GM12801 (cell line): ENCODE results near the gene DHRS7B.

ENCODE experiments used
- TF ChIP-seq, protein P1 (sequence below): IDR thresholded peaks from one replicate; pipeline ENCODE4 v1.5.1; 2011; ENCODE audit warnings: control low read depth; ENCODE audit not compliant: insufficient read length; ENCODE audit errors: extremely low read depth

The DHRS7B gene

DNA sequence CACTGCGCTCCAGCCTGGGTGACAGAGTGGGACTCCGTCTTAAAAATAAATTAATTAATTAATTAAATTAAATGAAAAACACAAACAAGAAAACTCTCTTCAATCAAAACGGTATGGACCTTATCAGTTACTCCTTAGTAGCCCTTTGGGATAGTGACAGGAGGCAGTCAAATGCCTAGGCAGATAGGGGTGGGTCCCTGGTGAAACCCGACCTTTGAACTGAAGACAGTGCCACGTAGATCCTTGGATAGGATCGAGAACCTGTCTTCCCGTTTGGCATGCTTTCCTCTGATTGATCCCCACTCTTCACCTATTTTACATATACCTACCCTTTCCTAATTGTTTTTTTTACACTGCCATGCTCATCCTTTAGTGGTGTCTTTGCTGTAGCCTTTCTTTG, 22.2 kb upstream of the DHRS7B start:
- TF ChIP-seq, protein P1, sequence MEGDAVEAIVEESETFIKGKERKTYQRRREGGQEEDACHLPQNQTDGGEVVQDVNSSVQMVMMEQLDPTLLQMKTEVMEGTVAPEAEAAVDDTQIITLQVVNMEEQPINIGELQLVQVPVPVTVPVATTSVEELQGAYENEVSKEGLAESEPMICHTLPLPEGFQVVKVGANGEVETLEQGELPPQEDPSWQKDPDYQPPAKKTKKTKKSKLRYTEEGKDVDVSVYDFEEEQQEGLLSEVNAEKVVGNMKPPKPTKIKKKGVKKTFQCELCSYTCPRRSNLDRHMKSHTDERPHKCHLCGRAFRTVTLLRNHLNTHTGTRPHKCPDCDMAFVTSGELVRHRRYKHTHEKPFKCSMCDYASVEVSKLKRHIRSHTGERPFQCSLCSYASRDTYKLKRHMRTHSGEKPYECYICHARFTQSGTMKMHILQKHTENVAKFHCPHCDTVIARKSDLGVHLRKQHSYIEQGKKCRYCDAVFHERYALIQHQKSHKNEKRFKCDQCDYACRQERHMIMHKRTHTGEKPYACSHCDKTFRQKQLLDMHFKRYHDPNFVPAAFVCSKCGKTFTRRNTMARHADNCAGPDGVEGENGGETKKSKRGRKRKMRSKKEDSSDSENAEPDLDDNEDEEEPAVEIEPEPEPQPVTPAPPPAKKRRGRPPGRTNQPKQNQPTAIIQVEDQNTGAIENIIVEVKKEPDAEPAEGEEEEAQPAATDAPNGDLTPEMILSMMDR = no peak

GRCh38 chr17:21105064-21105894, 21.5 kb upstream of the DHRS7B start:
- TF ChIP-seq, protein P1 = no peak

DNA sequence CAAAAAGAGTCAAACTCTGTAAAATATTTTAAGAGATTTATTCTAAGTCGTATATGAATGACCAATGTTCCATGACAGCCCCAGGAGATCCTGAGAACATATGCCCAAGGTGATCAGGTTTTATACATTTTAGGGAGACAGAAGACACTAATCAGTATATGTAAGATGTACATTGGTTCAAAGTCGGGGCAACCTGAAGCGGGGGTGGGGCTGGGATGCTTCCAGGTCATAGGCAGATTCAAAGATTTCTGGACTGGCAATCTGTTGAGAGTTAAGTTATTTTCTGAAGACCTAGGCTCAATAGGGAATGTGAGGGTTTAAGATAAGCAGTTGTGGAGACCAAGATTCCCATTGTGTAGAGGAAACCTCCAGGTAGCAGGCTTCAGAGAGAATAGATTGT, 20.4 kb upstream of the DHRS7B start:
- TF ChIP-seq, protein P1 = no peak

DNA sequence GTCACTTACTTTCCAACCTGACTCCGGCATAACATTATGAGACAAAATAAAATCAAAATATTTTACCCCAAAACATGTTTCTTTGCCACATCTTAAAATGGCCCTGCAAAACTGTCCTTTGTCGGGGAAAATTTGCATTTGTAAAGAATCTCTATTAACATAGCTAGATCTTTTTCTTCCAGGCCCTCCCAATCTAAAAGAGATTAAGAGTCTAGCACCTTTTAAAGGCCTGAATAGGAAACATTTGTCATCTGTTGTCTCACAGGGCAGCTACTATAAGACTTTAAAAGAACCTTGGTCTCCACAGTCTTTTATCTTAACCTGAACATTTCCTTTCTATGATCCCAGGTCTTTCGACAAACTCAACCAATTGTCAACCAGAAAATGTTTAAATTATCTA, 18.1 kb upstream of the DHRS7B start:
- TF ChIP-seq, protein P1 = no peak

DNA sequence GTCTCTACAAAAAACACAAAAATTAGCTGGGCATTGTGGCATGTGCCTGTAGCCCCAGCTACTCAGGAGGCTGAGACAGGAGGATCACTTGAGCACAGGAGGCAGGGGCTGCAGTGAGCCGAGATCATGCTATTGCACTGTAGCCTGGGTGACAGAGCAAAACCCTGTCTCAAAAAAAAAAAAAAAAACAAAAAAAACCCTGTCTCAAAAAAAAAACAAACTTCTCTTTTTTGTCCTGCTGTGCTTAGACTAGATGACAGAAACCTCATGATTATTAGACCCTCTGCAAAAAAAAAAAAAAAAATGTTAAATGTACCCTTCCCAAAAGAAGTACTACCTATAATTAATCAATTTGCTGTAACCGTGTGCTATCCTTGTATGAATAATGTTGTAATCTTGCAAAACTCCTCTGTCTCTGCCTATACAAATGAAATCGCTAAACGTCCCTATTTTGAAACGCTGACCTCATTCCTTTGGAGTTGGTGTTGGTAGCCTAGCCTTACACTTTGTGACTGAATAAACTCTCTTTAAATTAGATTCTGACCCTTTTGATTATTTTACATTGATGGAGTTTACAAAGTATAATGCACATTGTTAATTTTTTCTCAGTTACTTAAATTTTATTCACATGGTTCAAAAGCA, 13.6 kb upstream of the DHRS7B start:
- TF ChIP-seq, protein P1 = no peak

- TF ChIP-seq, protein P1 = no peak
Measured at GRCh38 chr17:21113716-21114115, 13.0 kb upstream of the DHRS7B start.

DNA sequence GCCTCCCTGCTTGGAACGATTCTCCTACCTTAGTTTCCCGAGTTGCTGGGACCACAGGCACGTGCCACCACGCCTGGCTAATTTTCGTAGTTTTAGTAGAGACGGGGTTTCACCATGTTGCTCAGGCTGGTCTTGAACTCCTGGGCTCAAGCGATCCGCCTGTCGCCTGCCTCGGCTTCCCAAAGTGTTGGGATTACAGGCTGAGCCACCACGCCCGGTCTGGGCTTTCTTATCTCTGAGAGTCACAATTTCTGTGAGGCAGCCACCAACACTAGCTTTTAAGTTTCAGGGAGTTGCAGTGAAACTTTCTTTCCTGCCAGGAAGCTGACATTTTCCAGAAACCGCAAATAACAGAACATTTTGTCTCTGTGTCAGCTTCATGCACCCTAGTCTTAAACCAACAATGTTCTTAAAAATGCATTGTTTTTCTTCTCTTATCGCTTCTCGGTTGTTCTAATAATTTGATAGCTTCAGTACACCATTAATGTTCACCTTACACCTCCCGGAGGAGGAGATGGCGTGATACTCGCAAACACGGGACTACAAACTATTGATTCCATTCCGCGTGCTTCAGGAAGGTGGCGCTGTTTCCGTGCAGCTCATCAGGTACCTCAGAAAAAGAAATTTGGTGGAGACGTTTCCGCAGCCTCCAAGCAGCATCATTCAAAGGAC, 7.4 kb upstream of the DHRS7B start:
- TF ChIP-seq, protein P1 = peak; percentile 62
